Activated naive CD8-positive, alpha-beta T cell treated with anti-CD3 and anti-CD28 coated beads, Interleukin-2, amount 50 U/mL, for 16 hours (primary cell): ENCODE data around the gene SLC26A11.

Experiments
- DNase-seq: peaks from one replicate; pipeline ENCODE4 v3.0.0-alpha.2; 2020; ENCODE audit warnings: low read depth, low spot score

SLC26A11 gene

GRCh38 chr17:80220054-80220735 is at the start of gene SLC26A11, which contains the start of gene SGSH:
Gene SLC26A11 (plus strand): TSS chr17:80220427. CDS start chr17:80221561, 1,134 bp downstream.
Gene SGSH (minus strand): TSS chr17:80220333. CDS start chr17:80220313, 20 bp downstream.
- DNase-seq, result peak; percentile 29

GRCh38 chr17:80171681-80172080 is 48.5 kb upstream of the SLC26A11 start:
- DNase-seq, result no peak

GRCh38 chr17:80173126-80173525 is 47.1 kb upstream of the SLC26A11 start:
- no peak for DNase-seq

GRCh38 chr17:80173916-80174315 is 46.3 kb upstream of the SLC26A11 start:
- no peak for DNase-seq

- DNase-seq, result no peak
Observed at GRCh38 chr17:80176757-80177156, 43.5 kb upstream of the SLC26A11 start.

GRCh38 chr17:80177986-80178595 is 42.1 kb upstream of the SLC26A11 start:
- no peak for DNase-seq

GRCh38 chr17:80180192-80180591 is 40.0 kb upstream of the SLC26A11 start:
- DNase-seq, result no peak

- no peak for DNase-seq
Observed at GRCh38 chr17:80181431-80181830, 38.8 kb upstream of the SLC26A11 start.

GRCh38 chr17:80182118-80182844 is 37.9 kb upstream of the SLC26A11 start:
- no peak for DNase-seq

- no peak for DNase-seq
Observed at GRCh38 chr17:80182845-80183223, 37.4 kb upstream of the SLC26A11 start.

- DNase-seq, result no peak
Observed at GRCh38 chr17:80183581-80184422, 36.4 kb upstream of the SLC26A11 start.

- no peak for DNase-seq
Observed at GRCh38 chr17:80184423-80184714, 35.9 kb upstream of the SLC26A11 start.

- DNase-seq, result no peak
Observed at GRCh38 chr17:80185968-80186367, 34.3 kb upstream of the SLC26A11 start.

GRCh38 chr17:80187090-80187489 is 33.1 kb upstream of the SLC26A11 start:
- no peak for DNase-seq

- no peak for DNase-seq
Observed at GRCh38 chr17:80187515-80187941, 32.7 kb upstream of the SLC26A11 start.

- DNase-seq, result no peak
Observed at GRCh38 chr17:80189611-80190010, 30.6 kb upstream of the SLC26A11 start.

GRCh38 chr17:80190716-80191115 is 29.5 kb upstream of the SLC26A11 start:
- no peak for DNase-seq

GRCh38 chr17:80191192-80191591 is 29.0 kb upstream of the SLC26A11 start:
- no peak for DNase-seq

- DNase-seq, result no peak
Observed at GRCh38 chr17:80191865-80192661, 28.2 kb upstream of the SLC26A11 start.

GRCh38 chr17:80195141-80195540 is 25.1 kb upstream of the SLC26A11 start:
- DNase-seq, result no peak
